NB4 (cell line): ENCODE measurements around the gene CCDC142.

ENCODE experiments used
- DNase-seq: peaks from one replicate; pipeline ENCODE4 v3.0.0; 2010; ENCODE audit warnings: low read depth
- H3K4me3 ChIP-seq: one replicate; pipeline ENCODE4 v1.5.1; 2011; ENCODE audit warnings: mild to moderate bottlenecking, low read depth, low read length, moderate library complexity
- MYC ChIP-seq: IDR thresholded peaks from 2 replicates; pipeline ENCODE4 v1.6.1; 2011; ENCODE audit warnings: low read depth, low read length
- POLR2A ChIP-seq: IDR thresholded peaks from 2 replicates; pipeline ENCODE4 v1.6.1; 2011; ENCODE audit warnings: mild to moderate bottlenecking; ENCODE audit not compliant: insufficient read length; ENCODE audit errors: extremely low read depth
- TF ChIP-seq, protein P1 (sequence below): IDR thresholded peaks from one replicate; pipeline ENCODE4 v1.5.1; 2012; ENCODE audit warnings: low read depth, low read length
- TF ChIP-seq, protein P2 (sequence below): IDR thresholded peaks from 2 replicates; pipeline ENCODE4 v1.6.1; 2011; ENCODE audit warnings: low read depth, low read length

Gene CCDC142

DNA sequence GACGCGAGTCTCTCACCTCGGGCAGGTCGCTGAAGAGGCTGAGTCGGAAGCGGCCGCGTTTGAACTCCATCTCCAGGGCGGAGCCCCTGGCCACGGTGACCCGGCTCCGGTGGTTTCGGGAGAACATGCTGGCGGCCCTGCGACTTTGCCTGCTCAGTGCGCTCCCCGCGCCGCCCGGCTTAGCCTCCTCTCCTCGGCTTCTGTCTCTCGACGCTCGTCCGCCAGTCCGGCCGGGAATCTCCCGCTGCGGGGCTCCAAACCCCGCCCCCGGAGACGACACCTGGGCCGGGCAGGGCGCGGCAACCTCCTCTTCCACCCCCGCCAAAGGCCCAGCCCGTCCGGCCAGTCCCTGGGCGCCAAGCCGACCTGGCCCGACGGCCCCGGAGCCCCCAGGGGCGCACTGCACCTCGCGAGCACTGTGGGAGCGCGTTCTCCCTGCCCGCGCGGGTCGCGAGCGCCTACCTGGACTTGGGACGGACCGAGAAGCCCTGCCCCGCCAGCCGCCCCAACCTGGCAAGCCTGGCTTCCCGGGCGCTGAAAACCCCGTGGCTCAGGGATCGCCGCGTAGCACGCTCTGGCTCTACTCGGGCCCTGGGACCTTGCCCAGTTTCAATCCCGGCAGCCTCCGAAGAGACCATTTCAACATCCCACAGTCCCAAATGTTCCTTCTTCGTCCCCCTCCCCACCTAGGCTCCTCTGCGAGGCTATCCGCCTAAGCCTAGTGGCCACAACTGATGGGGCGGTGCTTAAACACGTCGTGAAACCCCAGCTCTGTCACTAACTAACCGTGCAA lies 40.9 kb downstream of the CCDC142 start, which contains the start of gene RTKN:
RTKN (minus strand) TSS at position 248 of the 793 bp plus-strand sequence; CDS start at position 127, 121 bp downstream.
- H3K4me3 ChIP-seq = no peak within 1 kb of the TSS
- DNase-seq = no peak

DNA sequence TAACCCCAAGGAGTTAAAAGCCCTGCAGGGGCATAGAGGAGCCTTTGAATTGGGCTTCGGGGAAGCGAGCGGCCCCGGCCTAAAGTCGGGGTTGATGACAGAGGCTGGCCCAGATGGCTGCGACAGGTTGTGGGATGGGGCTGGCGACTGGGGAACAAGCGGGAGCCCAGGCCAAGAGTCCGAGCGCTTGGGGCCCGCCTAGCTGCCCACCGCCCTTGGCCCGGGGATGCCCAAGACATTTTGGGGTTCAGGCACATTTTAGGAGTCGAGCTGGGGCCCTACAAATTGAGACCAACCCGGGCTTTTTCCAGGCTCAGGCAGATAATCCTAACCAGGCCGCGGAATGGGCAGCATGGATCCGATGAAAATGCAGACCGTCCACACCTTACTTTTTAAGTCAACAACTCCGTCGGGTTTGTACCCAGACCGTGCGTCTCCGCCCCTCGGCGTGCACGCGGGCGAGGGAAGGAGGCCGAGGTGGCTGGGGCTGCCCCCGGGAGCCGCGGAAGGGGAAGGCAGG lies 41.6 kb downstream of the CCDC142 start:
- DNase-seq = no peak
- H3K4me3 ChIP-seq = no peak overlapping the region
- TF ChIP-seq MYC = no peak

More for the DNA sequence above, 40.9 kb downstream of the CCDC142 start, which contains the start of gene RTKN:
- TF ChIP-seq, protein P1, sequence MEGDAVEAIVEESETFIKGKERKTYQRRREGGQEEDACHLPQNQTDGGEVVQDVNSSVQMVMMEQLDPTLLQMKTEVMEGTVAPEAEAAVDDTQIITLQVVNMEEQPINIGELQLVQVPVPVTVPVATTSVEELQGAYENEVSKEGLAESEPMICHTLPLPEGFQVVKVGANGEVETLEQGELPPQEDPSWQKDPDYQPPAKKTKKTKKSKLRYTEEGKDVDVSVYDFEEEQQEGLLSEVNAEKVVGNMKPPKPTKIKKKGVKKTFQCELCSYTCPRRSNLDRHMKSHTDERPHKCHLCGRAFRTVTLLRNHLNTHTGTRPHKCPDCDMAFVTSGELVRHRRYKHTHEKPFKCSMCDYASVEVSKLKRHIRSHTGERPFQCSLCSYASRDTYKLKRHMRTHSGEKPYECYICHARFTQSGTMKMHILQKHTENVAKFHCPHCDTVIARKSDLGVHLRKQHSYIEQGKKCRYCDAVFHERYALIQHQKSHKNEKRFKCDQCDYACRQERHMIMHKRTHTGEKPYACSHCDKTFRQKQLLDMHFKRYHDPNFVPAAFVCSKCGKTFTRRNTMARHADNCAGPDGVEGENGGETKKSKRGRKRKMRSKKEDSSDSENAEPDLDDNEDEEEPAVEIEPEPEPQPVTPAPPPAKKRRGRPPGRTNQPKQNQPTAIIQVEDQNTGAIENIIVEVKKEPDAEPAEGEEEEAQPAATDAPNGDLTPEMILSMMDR = no peak
- TF ChIP-seq, protein P2, sequence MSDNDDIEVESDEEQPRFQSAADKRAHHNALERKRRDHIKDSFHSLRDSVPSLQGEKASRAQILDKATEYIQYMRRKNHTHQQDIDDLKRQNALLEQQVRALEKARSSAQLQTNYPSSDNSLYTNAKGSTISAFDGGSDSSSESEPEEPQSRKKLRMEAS = no peak
- TF ChIP-seq MYC = no peak
- no peak for TF ChIP-seq POLR2A

DNA sequence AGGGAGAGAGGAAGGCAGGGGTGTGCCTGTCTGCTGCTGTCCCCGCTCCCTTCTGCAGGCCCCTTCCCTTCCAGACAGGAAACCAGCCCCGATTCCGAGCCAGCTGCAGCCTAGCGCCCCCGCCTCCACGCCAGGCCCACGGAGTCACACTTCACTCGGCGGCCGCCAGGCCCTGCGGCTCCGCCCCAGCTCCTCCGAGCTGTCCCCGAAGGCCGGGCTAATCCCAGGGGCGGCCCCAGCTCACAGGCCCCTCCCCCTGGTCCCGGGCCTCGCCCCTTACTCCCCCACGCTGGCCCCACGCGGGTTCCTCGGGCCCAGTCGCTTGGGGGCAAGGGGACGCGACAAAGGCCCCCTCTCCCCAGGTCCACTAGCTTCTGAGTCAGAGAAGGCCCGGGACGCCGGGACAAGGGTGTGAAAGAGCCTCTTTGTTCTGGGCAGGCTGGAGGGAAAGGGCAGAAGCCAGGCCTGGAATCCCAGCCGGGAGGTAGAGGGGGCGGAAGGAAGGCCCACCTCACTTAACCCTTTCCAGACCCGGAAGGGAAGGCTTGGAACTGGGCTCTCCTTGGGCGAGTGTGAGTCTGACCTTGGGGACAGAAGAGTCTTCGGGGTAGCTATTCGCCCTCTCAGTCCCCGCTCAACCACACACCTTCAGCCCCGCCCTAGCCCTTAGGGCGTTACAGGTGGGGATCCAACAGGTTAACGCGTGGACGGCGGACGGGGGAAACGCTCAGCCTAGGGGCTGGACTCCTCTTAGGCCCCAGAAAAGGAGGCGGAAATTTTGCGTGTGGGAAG lies 42.2 kb downstream of the CCDC142 start:
- peak overlapping the region; percentile 51 for H3K4me3 ChIP-seq
- DNase-seq = peak; percentile 92
- TF ChIP-seq, protein P1 = no peak
- TF ChIP-seq, protein P2 = 0 out of 2 replicates have a peak, but pooled peaks have one; percentile 5
- TF ChIP-seq POLR2A = peak; percentile 34
- peak; percentile 28; the same call in 1 of the 2 replicates for TF ChIP-seq MYC

- no peak for TF ChIP-seq POLR2A
- no peak for TF ChIP-seq MYC
- TF ChIP-seq, protein P1 = no peak
- TF ChIP-seq, protein P2 = no peak
- peak overlapping the region; percentile 51 for H3K4me3 ChIP-seq
- DNase-seq = no peak
Measured at GRCh38 chr2:74439803-74440377, 42.9 kb downstream of the CCDC142 start.

DNA sequence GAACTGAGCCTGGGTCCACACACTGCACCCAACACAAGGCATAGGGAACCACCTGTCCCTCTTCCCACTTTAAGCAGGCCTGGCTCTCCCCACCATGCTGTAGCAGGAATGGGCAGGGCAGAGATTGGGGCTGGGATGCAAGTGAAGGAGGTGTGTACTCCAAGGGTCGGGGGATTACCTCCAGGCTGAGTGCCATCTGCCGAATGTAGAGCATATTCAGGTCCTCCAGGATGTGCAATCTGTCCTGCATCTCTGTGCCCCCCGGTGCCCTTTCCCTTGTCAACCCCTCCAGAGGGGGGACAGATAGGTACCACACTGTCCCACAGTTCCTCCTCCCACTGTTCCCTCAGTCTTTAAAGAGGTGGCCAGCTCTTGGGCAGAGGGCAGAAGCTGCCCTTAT lies 43.4 kb downstream of the CCDC142 start:
- no peak overlapping the region for H3K4me3 ChIP-seq
- TF ChIP-seq, protein P2 = no peak
- no peak for TF ChIP-seq POLR2A
- no peak for TF ChIP-seq MYC
- TF ChIP-seq, protein P1 = no peak
- no peak for DNase-seq

GRCh38 chr2:74438248-74438647 lies 44.5 kb downstream of the CCDC142 start:
- DNase-seq = no peak
- H3K4me3 ChIP-seq = no peak overlapping the region
- TF ChIP-seq, protein P2 = no peak
- TF ChIP-seq POLR2A = no peak
- TF ChIP-seq MYC = no peak
